GM19351 (cell line): ENCODE data around the gene CDK13.
"Not testable (repeated sequence)": the region's sequence is repeated elsewhere in the genome, so short reads cannot be mapped to it uniquely, and the experiment has no call there.

ENCODE experiments used
- ATAC-seq: cut with Tn5 transposase; IDR thresholded peaks from one replicate; pipeline ENCODE4 v1.9.1; 2021; ENCODE audit warnings: mild to moderate bottlenecking, moderate library complexity; ENCODE audit not compliant: unreplicated experiment

The CDK13 gene

DNA sequence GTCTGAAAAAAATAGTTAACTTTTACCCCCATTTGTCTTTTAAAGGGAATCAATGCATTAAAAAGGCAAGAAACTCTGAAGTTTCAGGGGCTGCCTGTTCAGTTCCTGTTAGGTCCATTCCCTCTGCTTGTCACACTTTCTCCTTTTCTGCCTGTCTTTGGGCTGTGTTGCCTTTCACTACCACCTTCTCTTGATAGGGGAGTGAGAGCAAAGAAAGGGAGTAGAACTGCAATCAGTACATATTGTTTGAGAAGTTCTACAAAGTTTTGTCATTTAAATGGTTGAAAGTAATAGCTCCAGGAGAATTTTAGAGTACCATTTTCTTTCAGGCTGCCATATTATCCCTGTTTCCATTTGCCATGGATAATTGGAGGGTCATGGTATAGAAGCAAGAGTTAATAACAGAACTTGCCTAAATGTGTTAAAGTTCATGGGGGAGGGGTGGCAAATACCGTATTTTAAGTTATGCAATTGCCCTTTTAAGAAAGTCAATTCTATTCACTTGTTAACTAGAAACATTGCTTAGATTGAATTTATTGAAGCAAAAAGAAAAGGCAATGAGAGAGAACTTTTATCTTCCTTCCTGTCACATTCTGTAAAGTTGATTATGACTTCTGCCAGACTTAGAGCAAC, 145.8 kb downstream of the CDK13 start:
- ATAC-seq = no peak

DNA sequence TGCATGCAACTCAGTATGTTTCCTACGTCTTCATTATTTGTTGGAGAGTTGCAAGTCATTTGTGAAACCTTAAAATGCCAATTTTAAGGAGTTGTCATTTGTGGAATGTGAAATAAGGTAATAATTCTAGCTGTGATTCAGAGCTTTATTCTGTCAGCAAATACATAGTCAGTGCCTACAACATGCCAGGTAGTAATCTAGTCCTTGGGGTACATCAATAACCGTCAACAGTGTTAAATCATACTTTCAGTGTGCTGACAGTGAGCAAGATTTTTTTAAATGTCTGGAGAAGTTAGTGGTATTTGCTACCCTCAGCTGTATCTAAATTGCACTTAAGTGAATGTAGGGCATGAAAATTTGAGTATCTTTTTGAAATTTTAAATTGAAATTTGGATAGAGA, 147.7 kb downstream of the CDK13 start:
- ATAC-seq = no peak

DNA sequence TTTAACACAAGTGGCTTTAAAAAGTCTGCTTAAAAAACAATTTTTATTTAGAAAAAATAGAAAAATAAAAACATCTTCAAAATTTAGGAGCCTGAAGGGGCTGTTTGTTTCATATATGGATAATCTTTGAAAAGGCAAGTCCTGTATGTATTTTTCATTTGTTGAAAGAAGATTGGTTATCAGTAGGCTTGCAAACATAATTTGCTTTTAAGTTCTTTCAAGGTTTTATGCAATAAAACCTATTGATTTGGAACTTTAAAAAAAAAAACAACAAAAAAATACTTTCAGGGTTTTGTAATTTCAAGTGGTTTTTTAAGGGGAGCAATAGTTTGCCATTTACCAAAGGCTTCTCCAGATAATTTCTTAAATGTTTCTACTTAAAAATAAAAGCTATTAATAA, 148.8 kb downstream of the CDK13 start:
- ATAC-seq = no peak

DNA sequence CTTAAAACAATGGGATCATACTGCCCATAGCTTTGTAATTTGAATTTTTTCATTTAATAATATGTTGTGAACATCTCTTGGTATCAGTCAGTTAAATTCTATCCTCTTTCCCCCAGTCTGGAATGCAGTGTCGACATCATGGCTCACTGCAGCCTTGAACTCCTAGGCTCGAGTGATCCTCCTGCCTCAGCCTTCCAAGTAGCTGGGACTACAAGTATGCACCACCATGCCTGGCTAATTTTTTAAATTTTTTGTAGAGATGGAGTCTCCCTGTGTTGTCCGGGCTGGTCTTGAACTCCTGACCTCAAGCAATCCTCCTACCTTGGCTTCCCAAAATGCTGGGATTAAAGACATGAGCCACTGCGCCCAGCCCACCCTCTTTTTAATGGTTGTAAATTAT, 149.8 kb downstream of the CDK13 start:
- no peak for ATAC-seq

DNA sequence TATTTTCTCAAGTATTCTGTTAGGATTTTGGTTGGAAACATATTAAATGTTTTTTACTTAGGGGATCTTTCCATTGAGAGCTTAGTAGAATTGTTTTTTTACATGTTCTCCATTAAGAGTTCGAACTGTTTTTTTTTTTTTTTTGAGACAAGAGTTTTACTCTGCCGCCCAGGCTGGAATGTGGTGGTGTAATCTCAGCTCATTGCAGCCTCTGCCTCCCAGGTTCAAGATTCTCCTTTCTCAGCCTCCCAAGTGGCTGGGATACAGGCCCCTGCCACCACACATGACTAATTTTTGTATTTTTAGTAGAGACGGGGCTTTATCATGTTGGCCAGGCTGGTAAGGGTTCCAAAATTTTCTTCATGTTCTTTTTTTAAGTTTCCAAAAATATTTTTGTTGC, 151.1 kb downstream of the CDK13 start:
- no peak for ATAC-seq

DNA sequence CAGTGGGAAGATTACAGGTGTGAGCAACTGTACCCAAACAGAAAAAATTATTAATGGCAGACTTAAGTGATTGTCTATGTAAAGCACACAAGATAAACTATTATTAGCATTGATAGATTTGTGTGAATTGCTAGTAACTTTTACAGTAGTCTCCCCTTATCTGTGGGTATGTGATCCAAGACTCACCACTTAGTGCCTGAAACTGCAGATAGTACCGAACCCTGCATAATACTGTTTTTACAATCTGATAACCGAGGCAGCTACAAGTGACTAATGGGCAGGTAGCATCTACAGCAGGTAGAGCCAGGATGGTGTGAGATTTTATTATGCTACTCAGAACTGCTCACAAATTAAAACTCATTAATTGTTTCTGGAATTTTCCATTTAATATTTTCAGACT, 152.8 kb downstream of the CDK13 start:
- no peak for ATAC-seq

DNA sequence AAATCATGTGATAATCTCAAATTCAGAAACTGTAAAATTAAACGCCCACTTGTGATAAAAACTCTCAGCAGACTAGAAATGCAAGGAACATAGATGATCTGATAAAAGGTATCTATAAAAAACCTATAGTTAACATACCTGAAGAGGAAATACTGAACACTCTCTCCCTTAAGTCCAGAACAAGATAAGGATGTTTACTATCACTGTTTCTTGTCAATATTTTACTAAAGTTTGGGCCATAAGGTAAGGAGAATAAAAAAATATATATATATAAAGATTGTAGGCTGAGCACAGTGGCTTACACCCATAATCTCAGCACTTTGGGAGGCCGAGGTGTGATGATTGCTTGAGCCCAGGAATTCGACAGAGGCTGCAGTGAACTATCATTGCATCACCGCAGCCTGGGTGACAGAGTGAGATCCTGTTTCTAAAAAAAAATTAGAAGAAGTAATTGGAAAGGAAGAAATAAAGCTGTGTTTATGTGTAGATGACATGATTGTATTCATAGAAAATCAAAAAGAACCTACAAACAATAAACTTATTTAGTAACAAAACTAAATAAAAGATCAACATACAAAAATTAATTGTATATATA, 155.9 kb downstream of the CDK13 start:
- no peak for ATAC-seq

DNA sequence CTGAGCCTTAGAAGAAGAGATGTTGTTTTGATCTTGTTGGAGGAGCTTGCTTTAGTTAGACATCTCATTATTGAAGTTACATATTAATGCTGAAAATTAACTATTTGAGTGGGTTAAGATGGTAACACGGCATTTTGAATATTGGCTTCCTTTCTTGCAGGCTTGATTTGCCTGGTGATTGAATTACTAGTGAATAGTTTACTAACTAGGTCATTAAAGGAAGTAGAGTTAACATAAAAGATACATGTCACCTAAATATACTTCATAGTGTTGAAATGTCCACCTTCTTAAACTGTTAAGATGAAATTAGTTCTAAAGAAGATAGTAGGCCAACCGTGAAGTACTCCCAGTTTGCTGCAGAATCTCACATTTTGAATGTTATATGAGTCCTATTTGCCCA, 165.9 kb downstream of the CDK13 start:
- no peak for ATAC-seq

DNA sequence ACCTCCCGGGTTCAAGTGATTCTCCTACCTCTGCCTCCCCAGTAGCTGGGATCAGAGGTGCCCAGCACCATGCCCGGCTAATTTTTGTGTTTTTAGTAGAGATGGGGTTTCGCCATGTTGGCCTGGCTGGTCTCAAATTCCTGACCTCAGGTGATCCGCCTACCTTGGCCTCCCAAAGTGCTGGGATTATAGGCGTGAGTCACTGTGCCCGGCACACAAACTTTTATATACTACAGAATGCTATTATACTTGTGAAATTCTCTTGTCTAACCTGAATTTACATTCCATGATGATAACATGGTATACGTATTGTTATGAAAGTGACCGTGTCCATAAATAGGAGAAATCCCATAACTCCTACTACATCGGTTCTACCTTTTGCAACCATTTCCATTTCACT, 167.1 kb downstream of the CDK13 start:
- ATAC-seq = not testable (repeated sequence)

DNA sequence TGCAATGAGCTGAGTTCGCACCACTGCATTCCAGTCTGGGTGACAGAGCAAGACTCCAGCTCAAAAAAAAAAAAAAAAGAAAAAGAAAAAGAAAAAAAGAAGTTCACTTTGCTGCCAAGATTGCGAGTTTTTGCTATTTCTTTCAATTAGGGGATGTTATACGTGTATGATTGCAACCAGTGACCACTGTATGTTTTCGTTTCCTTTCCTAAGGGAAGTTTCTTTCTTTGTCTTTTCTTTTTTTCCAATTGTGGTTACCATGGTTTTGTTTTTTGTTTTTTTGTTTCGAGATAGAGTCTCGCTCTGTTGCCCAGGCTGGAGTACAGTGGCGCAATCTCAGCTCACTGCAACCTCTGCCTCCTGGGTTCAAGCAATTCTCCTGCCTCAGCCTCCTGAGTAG, 168.1 kb downstream of the CDK13 start:
- ATAC-seq = not testable (repeated sequence)

DNA sequence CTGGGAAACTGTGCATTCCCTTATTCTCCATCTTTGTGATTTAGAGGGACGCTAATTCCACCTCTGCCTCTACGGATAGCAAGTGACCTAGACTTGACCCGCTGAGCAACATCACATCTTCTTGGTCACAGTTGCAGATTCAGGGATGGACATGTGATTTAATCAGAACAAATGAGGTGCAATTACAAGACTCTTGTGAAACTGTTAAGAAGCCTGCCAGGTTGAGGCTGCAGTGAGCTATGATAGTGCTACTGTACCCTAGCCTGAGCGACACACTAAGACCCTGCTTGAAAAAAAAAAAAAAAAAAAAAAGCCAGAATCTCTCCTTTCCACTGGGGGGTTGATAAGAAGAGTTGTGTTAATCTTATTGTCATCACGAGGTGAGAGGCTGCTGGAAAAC, 170.0 kb downstream of the CDK13 start:
- no peak for ATAC-seq

DNA sequence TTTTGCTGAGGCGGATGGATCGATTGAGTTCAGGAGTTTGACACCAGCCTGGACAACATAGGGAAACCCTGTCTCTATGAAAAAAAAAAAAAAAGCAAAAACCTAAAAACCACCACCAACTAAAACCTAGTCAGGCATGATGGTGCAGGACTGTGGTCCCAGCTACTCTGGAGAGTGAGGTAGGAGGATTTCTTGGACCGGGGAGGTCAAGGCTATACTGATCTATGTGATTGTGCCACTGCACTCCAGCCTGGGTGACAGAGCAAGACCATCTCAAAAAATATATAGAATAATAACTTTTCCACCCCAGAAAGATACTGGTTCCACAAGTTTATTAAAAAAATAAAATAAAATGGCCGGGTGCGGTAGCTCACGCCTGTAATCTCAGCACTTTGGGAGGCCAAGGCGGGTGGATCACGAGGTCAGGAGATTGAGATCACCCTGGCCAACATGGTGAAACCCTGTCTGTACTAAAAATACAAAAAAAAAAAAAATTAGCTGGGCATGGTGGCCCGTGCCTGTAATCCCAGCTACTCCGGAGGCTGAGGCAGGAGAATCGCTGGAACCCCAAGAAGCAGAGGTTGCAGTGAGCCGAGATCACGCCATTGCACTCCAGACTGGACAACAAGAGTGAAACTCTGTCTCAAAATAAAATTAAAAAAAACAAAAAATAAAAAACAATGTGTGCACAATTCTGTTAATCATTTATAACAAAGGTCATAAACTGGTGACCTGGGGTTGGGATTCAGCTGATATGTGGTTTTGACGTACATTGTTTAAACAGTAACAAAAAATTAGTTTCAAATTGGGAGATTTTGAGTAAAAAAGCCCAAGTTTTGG, 172.3 kb downstream of the CDK13 start:
- not testable (repeated sequence) for ATAC-seq

DNA sequence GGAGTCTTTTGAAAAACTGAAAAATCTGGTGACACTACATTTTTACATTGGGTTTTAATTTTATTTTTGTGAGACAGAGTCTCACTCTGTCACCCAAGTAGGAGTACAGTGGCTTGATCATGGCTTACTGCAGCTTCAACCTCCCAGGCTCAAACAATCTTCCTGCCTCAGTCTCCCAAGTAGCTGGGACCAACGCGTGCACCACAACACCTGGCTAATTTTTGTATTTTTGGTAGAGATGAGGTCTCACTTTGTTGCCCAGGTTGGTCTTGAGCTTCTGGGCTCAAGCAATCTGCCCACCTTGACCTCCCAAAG, 172.8 kb downstream of the CDK13 start:
- ATAC-seq = no peak

DNA sequence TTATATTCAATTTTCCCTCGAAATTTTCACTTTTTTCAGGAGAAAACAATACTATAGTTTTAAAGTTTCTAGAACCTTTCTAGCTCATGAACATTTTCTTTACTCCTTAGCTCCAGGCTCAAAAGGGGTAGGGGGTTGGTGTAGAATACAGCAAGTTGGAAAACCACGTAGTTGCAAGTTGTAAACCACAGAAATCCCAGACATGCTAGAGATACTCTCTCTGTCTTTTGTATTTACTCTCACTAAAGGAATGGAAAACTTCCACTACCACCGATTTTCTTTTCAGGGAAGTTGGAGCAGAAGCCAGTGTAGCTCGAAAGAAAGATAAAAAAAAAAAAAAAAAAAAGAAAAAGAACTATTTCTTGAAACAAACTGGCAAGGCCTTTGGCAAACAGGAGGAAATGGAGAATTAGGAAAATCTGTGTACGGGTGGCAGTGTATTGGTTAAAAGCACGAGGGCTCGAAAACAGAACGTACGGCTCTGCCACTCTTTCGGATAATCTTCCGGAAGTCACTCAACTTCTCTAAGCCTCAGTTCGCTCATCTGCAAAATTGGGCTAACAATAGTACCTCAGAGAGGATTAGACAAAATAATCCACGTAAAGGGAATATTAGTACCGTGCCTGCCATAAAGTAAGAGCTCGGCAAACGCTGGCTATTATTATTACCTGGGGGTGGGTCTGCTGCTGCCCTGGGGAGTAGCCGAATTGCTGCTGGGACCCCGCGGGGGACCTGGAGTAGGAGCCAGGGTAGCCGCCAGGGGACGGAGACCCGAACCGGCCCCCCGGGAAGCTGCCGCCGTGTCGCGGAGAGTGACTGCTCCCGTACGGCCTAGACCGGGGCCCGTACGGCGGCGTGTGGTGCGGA, 183.7 kb downstream of the CDK13 start:
- ATAC-seq = peak; percentile 49

DNA sequence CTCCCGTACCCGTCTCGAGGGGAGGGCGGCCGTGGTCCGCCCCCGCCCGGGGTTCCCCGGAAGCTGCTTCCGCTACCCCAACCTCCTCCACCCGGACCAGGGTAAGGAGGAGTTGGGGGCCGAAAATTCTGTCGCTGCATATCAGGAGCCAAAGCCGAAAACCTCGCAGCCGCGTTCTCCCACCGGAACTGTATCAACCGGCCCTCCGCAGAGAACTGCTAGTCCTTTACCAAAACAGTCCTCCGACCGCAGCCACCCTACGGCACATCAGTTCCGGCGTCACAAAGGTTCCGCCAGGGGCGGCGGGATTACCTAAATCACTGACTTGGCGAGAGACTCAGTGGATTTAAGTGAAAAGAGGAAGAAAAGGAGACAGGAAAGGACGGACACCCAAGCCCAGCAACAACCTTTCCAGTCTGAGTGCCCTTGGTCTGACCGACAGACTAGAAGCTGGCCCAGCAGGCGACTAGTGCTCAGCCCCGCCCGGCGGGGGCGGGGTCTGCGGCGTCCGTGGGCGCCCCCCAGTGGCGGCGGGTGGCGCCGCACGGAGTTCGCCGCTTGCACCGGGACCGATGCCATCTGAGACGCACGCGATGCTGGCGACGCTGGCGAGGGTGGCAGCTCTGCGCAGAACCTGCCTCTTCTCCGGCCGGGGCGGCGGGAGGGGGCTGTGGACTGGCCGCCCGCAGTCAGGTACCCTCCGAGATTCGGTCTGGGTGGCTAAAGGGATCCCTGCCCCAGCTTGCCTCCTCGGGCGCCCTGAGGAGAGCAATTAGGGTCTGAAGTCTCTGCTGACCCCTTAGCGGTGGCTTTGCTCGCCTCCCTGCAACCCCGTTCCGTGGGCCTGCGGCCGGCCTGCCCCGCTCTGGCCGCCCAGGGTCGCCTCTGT, 184.6 kb downstream of the CDK13 start, which contains the start of the genes MPLKIP and SUGCT:
MPLKIP (minus strand) TSS at position 195 of the 889 bp plus-strand sequence; CDS start at position 140, 55 bp downstream.
SUGCT (plus strand) TSS at position 578 of the 889 bp plus-strand sequence.
- peak; percentile 87 for ATAC-seq

DNA sequence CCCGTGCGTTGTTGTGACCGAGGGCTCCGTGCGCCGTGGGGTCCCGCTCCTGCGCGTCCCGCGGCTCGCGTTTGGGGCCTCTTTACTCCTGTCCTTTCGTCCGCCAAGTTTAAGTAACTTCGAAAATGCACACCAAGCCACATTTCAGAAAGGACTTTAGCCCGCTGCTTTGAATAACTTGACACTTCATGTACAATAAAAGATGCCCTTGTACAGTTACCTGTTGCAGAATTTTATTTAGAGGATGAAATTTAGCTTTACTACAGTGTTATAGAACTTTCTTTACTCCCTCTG, 185.2 kb downstream of the CDK13 start:
- ATAC-seq = no peak

DNA sequence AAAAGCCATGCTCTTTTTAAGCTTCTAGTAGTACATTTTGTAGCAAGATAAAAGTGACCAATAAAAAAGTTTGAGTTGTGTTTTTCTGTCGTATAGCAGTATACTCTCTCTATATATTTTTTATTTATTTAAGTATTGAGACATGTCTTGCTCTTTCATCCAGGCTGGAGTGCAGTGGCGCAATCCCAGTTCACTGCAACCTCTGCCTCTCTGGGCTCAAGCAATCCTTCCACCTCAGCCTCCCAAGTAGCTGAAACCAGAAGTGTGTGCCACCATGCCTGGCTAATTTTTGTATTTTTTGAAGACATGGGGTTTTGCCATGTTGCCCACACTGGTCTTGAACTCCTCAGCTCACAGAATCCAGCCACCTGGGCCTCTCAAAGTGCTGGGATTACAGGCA, 187.5 kb downstream of the CDK13 start:
- ATAC-seq = no peak

DNA sequence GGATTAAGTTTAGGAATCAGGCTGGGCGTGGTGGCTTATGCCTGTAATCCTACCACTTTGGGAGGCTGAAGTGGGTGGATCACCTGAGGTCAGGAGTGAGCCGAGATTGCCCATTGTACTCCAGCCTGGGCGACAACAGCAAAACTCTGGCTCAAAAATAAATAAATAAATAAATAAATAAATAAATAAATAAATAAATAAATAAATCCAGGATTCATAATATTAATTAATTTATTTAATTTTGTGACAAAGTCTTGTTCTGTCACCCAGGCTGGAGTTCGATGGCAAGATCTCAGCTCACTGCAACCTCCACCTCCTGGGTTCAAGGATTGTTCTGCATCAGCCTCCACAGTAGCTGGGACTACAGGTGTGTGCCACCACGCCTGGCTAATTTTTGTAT, 188.9 kb downstream of the CDK13 start:
- no peak for ATAC-seq

DNA sequence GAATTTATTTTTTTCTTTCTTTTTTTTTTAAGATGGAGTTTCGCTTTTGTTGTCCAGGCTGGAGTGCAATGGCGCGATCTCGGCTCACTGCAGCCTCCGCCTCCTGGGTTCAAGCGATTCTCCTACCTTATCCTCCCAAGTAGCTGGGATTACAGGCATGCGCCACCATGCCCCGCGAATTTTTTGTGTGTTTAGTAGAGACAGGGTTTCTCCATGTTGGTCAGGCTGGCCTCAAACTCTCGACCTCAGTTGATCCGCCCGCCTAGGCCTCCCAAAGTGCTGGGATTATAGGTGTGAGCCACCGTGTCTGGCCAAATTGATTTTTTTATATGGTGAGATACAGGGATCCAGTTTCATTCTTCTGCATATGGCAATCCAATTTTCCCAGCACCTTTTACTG, 189.8 kb downstream of the CDK13 start:
- ATAC-seq = not testable (repeated sequence)

DNA sequence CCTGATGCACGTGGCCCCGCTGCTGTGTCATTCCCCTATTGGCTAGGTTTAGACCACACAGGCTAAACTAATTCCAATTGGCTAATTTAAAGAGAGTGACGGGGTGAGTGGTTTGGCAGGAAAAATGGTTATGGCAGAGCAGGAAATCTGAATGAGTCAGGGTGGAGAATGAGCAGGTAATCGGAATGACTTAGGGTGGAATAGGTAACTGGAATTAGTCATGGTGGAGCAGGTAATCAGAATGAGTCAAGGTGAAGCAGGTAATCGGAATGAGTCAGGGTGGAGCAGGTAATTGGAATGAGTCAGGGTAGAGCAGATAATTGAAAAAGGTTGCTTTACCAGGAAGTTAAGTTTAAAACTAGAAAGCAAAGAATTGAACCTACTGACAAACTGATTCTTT, 191.9 kb downstream of the CDK13 start:
- ATAC-seq = not testable (repeated sequence)
